Measurements from ENCODE around the gene GPR17.

DNA sequence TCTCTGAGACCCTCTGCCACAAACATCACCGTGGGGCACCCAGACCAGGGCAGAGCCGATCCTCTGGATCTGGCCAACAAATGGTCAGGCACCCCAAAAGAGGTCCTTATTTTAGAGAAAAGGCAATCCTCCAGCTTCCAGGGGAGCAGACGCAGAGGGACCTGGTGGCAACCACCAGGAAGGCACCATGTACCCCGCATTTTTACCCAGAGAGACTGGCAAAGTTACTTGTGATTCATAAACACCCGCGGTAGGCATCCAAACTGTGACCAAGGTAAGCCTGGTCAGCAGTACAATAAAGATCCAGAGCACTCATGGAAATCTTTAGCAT, 18.9 kb downstream of the GPR17 start:
- TF ChIP-seq, protein P1, sequence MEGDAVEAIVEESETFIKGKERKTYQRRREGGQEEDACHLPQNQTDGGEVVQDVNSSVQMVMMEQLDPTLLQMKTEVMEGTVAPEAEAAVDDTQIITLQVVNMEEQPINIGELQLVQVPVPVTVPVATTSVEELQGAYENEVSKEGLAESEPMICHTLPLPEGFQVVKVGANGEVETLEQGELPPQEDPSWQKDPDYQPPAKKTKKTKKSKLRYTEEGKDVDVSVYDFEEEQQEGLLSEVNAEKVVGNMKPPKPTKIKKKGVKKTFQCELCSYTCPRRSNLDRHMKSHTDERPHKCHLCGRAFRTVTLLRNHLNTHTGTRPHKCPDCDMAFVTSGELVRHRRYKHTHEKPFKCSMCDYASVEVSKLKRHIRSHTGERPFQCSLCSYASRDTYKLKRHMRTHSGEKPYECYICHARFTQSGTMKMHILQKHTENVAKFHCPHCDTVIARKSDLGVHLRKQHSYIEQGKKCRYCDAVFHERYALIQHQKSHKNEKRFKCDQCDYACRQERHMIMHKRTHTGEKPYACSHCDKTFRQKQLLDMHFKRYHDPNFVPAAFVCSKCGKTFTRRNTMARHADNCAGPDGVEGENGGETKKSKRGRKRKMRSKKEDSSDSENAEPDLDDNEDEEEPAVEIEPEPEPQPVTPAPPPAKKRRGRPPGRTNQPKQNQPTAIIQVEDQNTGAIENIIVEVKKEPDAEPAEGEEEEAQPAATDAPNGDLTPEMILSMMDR (IDR thresholded peaks at IDR 0.05; ENCODE audit: poor library complexity): no peak
- TF ChIP-seq EZH2phosphoT487 (IDR thresholded peaks at IDR 0.05; ENCODE audit: low read depth, severe bottlenecking, unreplicated experiment) (no peak), EZH2 (IDR thresholded peaks at IDR 0.05; ENCODE audit: borderline replicate concordance) (no peak)
